Skin epidermis (tissue), 12 donors: ENCODE data around the gene TTLL11.

Experiments used
- H3K27ac ChIP-seq, 21 experiments: fragments of 200-600 bp; sonication (generic) in 11 of 21; one replicate each; pipeline ENCODE4 v1.5.0; 2020; ENCODE audit warnings: mild to moderate bottlenecking in 3 of 21, inconsistent platforms in 2 of 21, moderate library complexity in 2 of 21
- H3K4me3 ChIP-seq, 7 experiments: fragments of 200-600 bp; sonication (generic) in 2 of 7; one replicate each; pipeline ENCODE4 v1.5.0; 2020; ENCODE audit warnings: inconsistent platforms in 2 of 7, mild to moderate bottlenecking in 2 of 7, moderate library complexity in 1 of 7

The TTLL11 gene

GRCh38 chr9:121827251-121827967, 265.7 kb downstream of the TTLL11 start:
- no peak overlapping the region for H3K4me3 ChIP-seq

GRCh38 chr9:121826711-121827110, 266.4 kb downstream of the TTLL11 start:
- no peak overlapping the region for H3K4me3 ChIP-seq
- H3K27ac ChIP-seq, result no peak overlapping the region

More at GRCh38 chr9:121827251-121827967, 265.7 kb downstream of the TTLL11 start:
- no peak overlapping the region for H3K27ac ChIP-seq

- Histone ChIP-seq H3K27ac (no peak overlapping the region), H3K4me3 (no peak overlapping the region)
Measured at GRCh38 chr9:121825031-121825691, 267.9 kb downstream of the TTLL11 start.

GRCh38 chr9:121824651-121825030, 268.5 kb downstream of the TTLL11 start:
- Histone ChIP-seq H3K27ac (no peak overlapping the region), H3K4me3 (no peak overlapping the region)

GRCh38 chr9:121823451-121824169, 269.5 kb downstream of the TTLL11 start:
- Histone ChIP-seq H3K27ac (no peak overlapping the region), H3K4me3 (no peak overlapping the region)

- Histone ChIP-seq H3K4me3 (no peak overlapping the region), H3K27ac (no peak overlapping the region)
Measured at GRCh38 chr9:121822093-121823085, 270.7 kb downstream of the TTLL11 start.

- H3K4me3 ChIP-seq, result no peak overlapping the region
- H3K27ac ChIP-seq, result no peak overlapping the region
Measured at GRCh38 chr9:121821326-121821725, 271.8 kb downstream of the TTLL11 start.

- Histone ChIP-seq H3K4me3 (no peak overlapping the region), H3K27ac (no peak overlapping the region)
Measured at GRCh38 chr9:121820286-121821005, 272.7 kb downstream of the TTLL11 start.

- H3K27ac ChIP-seq, result no peak overlapping the region
Measured at GRCh38 chr9:121819428-121820231, 273.5 kb downstream of the TTLL11 start.

GRCh38 chr9:121818841-121819427, 274.2 kb downstream of the TTLL11 start:
- Histone ChIP-seq H3K4me3 (no peak overlapping the region), H3K27ac (no peak overlapping the region)

More at GRCh38 chr9:121819428-121820231, 273.5 kb downstream of the TTLL11 start:
- H3K4me3 ChIP-seq, result peak overlapping the region in 1 of 7 experiments; percentile 10

- Histone ChIP-seq H3K27ac (no peak overlapping the region), H3K4me3 (no peak overlapping the region)
Measured at GRCh38 chr9:121818016-121818661, 275.0 kb downstream of the TTLL11 start.

- no peak overlapping the region for H3K27ac ChIP-seq
- H3K4me3 ChIP-seq, result no peak overlapping the region
Measured at GRCh38 chr9:121817476-121817875, 275.6 kb downstream of the TTLL11 start.

GRCh38 chr9:121816845-121817450, 276.2 kb downstream of the TTLL11 start:
- H3K27ac ChIP-seq, result no peak overlapping the region
- no peak overlapping the region for H3K4me3 ChIP-seq

GRCh38 chr9:121816449-121816817, 276.7 kb downstream of the TTLL11 start:
- Histone ChIP-seq H3K27ac (no peak overlapping the region), H3K4me3 (no peak overlapping the region)

- Histone ChIP-seq H3K27ac (no peak overlapping the region), H3K4me3 (no peak overlapping the region)
Measured at GRCh38 chr9:121815546-121816448, 277.3 kb downstream of the TTLL11 start.

GRCh38 chr9:121815084-121815483, 278.0 kb downstream of the TTLL11 start:
- Histone ChIP-seq H3K27ac (no peak overlapping the region), H3K4me3 (no peak overlapping the region)
